ENCODE measurements around the gene RHOBTB3. TPM values are rescaled to one million over a fixed set of nuclear protein-coding genes. Genes with fewer than 3 reads are reported as not detected.
"Not testable (repeated sequence)": the region's sequence is repeated elsewhere in the genome, so short reads cannot be mapped to it uniquely, and the experiment has no call there.

The RHOBTB3 gene
- total RNA-seq, 1 experiment from 2014 or later = 285 TPM

DNA sequence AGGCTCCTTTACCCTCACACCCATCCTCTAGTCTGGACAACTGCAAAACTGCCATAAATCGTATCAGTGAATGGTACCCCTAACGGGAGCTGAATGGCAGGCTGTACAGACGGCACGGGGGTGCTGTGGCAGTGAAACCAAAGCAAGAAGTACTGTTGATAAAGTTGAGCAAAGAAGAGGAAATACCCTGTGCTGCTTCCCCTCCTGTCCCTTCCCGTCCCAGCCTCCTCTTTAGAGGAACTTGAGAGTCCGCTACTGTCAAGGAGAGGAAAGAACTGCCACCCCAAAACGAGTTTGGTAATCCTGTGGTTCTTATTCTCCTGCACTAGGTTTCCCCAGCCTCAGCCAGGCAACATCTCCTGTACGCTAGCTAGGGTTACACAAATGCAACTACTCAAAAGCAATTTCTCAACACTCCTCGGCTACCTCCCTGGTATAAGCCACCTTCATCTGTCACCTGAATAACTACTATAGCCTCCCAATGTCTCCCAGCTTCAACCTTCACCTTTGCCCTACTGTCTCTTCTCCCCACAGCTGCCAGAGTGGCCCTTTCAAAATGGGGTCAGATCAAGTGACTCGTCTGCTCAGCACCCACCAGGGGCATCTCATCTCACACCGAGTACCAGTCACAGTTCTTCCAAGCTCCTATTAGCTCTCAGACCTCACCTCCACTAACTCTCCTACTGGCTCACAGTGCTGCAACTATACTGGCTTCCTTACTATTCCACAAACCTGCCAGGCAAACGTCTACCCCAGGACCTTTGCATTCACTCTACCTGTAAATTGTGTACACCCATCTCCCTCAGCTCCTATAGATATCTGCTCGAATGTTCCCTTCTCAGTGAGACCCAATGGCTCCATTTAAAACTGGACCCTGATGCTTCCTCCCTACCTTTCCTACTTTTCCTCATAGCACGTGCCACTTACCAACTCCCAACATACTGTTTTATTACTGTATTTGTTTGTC lies 87.3 kb downstream of the RHOBTB3 start:
- DNase-seq (ENCODE audit: low read depth) = no peak

DNA sequence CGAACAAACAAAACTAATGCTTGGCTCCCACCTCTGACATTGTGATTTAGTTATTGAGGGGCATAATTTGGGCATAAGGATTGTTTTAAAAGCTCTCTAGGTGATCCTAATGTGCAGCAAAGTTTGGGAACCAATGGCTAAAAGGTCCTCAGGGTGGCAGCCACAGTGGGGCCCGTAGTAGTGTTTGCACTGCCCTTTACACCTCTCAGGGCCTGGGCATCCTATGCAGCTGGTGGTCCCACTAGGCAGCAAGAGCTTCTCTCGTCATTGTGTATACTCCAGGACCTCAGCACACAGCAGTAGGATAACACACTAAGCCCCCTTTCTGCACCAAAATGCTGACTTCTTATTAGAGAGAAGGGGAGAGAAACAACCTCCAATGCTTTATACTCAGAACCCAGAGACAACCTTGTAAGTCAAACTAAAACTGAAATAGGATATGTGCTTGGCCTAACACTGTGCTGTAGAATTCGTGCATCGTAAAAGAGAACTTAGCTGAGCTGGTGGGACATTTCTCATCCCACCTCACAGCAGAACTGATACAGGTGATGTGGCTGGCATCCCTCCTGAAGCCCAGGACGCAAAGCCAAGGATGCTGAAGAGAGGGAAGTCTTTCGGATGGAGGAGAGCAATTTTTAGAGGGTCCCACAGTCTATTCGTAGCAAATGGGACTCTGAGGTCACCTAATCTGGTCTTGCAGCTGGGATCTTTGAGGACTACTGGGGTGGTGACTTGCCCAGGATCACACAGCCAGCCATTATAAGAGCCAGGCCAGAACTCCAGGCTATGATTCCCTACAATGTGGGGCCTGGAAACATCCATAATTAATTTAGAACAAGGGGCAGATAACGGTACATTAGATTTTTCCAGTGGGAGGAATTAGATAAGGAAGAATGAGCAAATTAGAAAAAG lies 90.2 kb downstream of the RHOBTB3 start:
- no peak for DNase-seq (ENCODE audit: low read depth)

DNA sequence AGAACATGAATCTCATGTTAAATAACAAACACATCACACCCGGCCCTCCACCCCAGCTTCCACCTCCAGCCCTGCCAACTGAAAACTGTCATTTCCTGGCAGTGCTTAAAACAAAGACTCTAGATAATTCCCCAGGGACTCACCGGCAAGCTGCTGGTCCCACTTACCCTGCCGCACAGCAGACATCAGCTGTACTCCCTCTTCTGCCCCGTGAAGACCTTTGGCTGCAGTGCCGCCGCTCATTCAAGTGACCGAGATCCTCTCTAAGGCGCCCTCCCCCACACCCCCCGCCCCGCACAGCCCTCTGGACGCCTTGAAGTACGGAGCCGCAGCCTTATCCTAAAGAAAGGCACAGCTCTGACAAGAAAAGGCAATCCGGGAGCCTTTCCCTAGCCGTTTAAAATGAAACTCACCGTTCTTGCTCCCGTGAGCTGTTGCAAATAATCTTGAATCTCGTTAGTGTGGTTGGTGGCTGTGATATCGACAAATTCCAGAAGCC lies 91.0 kb downstream of the RHOBTB3 start:
- peak; percentile 67 for DNase-seq (ENCODE audit: low read depth)

DNA sequence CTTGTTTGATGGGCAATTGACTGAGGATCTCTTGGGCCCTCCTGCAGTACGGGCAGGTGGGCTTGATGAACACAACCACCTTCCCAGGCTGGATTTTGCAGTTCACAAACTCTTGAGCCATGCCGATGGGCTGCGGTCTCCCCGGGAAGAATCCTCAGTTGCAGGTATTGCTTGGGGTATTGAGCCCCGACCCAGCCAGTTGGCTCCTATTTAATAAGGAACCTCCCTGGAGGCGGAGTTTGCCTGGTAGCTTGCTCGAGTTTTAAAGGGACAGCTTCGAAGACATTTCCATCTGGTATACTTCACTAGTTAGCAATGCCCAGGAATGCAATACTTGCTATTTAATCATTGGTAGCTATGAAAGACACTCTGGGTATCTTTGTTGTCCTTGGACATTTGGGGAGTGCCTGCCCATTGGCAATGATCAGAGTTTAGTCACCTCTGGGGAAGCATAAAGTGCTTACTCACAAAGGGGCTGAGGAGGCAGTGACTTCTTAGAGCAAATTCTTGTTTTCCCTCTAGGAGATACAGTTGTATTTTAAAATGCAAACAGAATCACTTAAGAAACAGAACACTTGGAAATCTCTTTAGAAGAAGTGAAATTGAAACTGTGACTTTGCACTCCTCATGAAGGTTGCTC lies 91.5 kb downstream of the RHOBTB3 start, which contains the start of gene GLRX:
GLRX (minus strand) TSS at position 185 of the 640 bp plus-strand sequence; CDS start at position 121, 64 bp downstream.
- peak; percentile 97 for DNase-seq (ENCODE audit: low read depth)

DNA sequence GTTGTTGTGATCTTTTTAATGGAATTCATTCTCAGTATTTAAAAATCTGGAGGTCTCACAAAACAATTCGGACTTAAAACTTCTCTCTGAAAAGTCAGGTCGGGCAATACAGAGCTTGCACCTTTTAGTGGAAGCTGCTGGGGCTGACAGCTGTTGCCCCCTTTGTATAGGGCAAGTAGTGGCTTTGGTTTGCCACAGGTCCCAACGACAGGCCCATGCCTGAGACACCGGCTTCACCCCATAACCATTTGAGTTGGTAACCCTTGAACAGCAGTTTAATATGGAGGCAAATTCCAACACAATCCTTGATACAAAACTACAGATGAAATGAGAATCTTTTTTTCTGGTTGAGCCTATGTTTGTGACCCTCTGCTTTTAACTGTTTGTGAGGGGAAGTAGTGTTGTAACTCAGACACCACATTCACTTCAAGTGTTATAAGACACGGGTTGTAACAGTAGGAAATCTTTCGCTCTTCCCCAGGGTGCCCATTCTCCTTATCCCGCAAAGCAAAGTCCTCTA lies 92.1 kb downstream of the RHOBTB3 start:
- DNase-seq (ENCODE audit: low read depth) = no peak

DNA sequence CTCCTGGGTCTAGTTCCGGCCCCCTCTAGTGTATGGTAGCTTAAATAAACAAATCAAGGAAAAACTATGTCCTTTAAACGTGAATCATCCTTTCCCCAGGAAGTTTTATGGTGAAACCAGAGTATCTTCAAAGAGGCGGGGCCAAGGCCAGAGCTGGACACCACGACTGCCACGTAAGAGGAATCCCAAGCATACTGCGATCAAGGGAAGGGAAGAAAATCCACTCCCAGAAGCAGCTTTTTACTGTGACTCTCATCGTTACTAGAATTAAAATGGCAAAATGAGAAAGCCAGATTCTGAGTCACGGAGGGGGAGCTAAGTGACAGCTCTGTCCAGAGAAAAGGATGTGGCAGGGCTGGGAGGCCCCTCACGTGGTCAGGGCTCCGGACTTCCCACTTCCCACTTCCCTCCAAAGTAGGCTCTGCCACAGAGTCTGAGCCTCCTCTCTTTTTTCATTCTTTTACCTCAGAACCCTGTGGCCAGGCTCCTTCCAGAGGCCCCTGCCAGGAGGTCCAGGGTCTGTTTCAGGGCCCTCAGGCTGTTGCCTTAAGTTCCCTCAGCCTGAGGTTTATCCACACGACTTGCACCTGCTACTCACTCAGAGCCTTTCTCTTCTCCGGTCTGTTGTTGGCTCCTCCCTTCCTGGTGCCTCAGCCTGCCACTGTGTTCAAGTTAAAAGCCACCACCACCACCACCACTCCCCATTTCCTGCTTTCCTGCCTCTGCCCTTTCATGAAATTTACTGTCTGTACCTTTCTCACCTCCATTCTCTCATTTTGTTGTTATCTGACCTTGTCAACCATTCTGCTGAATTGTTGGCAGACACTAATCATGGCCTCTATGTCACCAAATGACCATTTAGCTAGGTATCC lies 92.8 kb downstream of the RHOBTB3 start:
- DNase-seq (ENCODE audit: low read depth) = peak; percentile 94

DNA sequence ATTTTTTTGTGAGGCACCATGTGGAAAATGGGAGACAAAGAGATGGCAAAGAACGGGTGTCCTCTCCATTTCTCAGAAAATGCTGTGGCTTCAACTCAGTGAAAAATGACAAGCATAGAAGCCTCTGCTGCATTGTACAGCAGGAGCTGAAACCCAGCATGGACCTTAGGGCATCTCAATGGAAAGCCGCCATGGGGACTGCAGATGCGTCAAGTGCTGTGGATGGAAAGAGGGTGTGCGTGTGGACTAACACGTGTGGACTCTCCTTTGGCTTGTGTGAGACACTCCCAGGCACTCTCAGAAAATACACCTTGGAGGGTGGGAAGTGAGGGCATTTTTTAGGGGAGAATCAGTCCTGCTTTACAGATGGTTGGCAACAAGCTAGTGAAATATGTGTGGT lies 93.6 kb downstream of the RHOBTB3 start:
- no peak for DNase-seq (ENCODE audit: low read depth)

DNA sequence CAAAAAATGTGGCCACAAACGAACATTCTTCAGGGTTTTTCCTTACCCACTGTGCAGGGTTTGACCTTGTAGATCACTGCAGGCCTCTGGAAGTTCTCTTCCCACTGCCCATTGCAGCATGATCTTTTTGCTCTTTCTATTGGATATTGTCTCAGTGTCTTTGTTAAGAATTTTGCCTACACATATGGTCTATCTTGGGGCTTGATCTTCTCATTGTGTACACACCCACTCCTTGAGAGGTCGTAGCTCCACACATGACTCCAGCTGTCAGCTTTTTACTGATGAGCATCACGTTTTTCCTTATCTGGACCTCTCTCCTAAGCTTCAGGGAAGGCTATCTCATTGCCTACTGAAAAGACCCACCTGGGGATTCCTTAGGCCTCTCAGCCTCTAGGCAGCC lies 94.4 kb downstream of the RHOBTB3 start:
- DNase-seq (ENCODE audit: low read depth) = no peak

DNA sequence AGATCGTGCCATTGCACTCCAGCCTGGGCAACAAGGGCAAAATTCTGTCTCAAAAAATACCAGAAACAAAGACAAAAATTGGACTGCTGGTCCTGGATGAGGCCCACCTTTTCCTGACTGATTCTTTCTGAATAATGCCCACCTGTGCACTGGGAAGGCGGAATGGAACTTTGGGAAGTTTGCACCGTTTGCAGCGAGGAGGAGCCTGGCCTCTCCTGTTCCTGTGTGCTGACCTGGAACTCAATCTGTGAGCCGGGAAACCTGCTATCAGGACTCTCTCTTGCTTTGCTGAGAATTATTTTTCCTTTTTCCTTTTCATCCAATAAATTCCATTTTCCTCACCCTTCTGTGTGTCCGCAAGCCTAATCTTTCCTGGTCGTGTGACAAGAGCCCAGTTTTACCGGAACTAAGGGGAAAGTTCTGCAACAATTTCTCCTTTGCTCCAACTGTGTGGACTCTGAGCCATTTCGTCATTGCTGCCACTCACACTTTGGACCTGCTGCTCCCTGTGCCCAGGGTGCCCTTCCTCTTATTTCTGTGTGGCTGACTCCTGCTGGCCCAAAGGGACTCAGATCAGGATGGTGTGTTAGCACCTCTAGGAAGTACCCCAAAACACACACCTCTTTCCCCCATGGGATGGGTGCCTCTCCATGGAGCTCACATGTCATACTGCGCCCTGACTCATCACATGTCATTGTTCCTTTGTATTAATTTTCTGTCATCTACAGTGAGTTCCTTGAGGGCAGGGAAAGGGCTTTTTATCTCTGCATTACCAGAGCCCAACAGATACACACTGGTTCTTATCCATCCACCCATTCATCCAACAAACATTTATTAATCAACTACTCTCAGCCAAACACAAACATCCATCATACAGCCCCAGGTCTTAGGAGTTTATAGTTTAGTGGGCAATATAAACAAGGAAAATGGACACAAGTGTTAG lies 96.1 kb downstream of the RHOBTB3 start:
- DNase-seq (ENCODE audit: low read depth) = no peak

DNA sequence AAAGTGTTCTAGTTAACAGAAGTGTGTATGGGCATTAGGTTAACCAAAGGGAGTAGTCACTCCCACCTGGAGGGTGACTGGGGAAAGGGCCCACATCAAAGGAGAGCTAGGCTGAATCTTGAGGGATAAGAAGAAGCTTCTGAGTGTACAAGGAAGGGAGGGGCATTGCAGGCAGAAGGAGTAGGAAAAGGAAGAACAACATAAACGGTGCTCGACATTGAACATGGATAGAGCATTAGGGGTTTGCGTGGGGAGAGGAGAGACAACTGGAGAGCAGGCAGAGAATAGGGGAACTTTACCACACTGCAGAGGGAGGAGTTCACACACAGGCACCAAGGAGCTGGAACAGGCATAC lies 96.7 kb downstream of the RHOBTB3 start:
- no peak for DNase-seq (ENCODE audit: low read depth)

DNA sequence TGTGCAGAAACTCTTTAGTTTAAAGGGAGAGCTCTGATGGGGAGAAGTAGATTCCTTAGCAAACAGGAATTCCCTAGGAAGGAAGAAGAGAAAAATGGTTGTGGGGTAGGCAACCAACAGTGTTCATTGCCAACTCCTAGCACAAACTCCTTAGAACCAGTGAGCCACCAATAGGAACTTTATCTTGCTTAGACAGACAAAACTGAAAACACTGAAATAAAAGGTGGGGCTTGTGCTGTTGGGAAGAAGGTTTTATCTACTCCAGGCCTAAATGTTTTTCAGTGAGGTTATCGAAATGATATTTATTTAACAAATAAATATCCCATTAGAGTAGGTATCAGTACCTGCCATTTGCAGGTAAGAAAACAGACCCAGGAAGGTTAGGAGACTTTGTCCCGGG lies 99.1 kb downstream of the RHOBTB3 start:
- no peak for DNase-seq (ENCODE audit: low read depth)

DNA sequence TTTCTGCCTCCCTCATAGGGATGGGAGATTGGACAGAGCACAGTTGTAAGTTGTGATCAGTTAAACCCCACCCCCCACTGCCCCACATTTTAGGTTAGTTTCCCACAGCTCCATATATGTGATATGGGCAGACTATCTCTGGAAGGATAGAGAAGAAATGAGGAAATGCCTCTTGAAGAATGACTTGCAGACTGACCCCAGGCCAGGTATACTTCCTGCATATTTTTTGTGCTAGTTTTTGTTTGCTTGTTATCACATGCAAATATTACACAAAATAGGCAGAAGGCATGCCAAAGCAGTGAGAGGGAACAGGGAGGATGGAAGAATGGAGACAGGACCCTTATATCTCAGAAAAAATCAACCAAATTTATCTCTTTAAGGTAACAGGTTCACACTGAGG lies 101.5 kb downstream of the RHOBTB3 start:
- DNase-seq (ENCODE audit: low read depth) = no peak

DNA sequence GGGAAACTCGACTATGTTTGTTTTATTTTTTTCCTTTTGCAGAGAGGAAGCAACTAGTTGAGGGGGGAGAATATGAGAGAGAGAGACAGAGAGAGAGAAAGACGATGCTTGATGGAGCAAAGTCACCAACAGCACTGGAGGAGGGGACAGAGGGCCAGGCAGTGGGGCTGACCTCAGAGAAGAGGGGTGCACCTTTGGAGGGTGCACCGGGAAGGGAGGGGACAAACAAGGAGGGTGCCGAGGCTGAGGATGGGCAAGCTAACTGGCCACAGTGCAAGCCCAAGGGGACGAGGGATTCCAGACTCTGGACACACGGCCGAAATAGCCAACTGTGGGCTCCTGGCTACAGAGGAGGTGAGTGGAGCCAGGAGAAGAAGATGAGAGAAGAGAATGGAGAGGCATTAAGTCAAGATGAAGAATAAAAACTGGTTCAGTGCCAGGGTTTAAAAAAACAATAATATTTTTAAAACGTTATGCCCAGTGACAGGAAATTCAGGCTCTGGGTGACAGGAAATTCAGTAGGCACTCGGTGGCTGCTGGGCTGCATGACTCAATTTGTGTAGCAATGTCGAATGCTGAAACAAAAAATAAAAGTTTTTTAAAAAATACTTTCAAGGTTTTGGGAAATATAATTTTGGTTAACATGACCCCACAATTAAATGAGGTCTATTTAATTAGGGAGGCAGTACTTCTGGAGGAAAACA lies 104.7 kb downstream of the RHOBTB3 start:
- no peak for DNase-seq (ENCODE audit: low read depth)

DNA sequence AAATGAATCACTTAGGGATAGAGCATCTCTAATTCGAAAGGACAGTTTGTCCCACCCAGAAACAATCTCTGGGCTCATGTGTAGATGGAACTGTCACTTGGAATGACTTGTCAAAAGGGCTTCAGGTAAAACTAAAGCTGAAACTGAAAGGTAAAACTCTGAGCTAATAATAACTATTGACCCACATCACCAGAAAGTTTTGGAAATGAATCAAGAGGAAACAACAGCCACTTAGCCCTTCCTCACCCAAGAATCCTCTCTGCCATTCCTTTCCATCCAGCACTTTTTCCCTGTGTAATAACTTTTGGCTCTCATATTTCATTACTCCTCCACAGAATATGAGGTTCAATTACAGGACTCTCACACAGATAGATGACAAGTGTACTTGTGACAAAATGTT lies 105.4 kb downstream of the RHOBTB3 start:
- no peak for DNase-seq (ENCODE audit: low read depth)

DNA sequence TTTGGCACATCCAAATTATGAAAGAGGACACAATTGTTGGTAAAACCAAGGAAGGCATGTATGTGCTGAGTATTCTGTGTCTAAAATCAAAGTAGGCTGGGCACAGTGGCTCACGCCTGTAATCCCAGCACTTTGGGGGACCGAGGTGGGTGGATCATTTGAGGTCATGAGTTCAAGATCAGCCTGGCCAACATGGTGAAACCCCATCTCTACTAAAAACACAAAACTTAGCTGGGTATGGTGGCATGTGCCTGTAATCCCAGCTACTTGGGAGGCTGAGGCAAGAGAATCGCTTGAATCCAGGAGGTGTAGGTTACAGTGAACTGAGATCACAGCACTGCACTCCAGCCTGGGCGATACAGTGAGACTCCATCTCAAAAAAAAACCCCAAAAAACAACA lies 105.8 kb downstream of the RHOBTB3 start:
- DNase-seq (ENCODE audit: low read depth) = not testable (repeated sequence)

DNA sequence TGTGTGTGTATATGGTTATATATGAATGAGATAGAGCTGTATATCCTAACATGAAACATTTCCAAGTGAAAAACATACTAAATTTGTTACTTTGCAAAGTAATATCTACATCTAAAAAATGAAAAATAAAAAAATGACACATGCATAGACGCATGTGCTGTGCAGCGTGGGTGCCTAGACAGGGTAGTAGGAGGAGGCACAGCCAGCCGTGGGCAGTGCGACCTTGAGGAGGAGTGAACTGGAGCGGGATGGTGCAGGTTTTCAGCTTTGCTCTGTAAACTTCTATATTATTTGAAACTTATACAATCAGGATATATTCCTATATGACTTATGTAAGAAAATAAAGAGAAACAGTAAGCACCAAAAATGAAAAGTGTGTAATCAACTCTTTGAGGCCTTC lies 106.4 kb downstream of the RHOBTB3 start:
- DNase-seq (ENCODE audit: low read depth) = no peak

DNA sequence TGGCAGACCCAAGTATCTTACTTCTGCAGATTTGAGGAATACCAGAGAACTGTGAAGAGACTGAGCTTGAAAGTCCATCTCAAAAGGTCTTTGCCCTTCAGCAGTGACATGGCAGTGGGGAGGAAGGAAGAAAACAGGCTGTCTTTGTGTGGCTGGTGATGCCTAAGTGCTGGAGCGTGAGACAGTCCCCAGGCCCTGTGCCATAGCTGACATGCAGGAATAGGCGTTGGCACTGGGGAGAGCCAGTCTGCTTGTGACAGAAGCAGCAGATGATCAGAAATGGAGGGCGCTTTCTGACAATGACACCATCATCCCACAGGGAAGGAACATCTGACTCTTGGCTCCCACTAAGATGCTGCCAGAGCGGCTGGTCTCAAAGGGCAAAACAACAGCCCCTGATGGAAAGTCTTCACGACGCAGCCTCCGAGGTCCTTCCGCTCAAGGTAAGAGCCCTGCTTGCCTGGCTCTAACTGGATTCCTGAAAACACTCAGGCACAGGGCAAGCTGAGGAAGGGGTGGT lies 106.9 kb downstream of the RHOBTB3 start:
- DNase-seq (ENCODE audit: low read depth) = no peak

DNA sequence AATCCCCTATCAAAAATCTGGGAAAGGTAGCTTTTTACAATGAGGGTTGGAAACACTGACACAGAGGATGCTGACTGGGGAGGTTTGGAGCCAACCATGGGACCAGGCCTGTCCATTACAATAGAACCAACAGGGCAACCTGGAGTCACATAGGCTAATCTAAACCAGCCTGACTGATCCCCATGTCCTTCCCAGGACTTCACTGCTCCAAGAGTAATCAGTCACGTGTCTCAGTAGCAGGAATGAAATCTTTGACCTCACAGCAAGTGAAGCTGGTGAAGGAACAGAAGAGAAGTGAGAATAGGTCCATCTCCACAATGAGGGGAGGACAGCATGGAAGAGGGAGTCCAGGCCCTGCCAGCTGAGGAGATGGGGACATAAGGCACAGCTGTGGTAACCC lies 107.4 kb downstream of the RHOBTB3 start:
- DNase-seq (ENCODE audit: low read depth) = no peak

Measured in LHCN-M2 (cell line).